GM21529 (cell line): ENCODE measurements around the gene TEX13B.

ENCODE experiments used
- ATAC-seq: cut with Tn5 transposase; IDR thresholded peaks from one replicate; pipeline ENCODE4 v1.9.1; 2021; ENCODE audit not compliant: unreplicated experiment

TEX13B gene

DNA sequence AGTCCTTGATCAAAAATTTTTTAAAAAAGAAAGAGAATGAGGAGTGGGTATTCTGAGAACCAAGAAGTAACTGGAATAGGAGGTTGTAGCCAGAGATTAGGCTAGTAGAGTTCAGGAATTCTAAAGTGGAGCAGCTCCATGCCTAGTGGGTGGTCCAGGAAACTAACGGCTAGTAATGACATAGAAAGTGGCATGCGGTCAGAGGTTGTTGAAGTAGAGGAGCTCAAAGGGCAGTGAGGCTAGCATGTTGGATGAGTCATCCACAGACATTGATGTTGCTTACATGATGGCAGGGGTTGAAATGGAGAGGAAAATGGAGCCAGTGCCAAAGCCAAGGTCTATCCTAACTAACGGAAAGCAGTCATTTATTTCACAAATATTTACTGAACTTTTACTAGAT is 42.1 kb downstream of the TEX13B start:
- ATAC-seq, result no peak

DNA sequence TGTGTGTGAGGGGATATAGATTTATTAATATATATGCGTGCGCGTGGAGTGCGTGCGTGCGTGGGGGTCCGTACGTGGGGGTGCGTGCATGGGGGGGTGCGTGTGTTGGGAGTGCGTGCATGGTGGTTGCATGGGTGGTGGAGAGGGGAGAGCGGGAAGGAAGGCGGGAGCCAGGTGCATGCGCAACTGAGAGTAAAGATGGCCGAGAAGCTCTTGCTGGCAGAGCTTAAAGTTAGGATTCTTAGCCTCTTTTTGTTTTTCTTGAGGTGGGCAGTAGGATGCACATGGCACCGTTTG is 45.8 kb downstream of the TEX13B start:
- no peak for ATAC-seq

DNA sequence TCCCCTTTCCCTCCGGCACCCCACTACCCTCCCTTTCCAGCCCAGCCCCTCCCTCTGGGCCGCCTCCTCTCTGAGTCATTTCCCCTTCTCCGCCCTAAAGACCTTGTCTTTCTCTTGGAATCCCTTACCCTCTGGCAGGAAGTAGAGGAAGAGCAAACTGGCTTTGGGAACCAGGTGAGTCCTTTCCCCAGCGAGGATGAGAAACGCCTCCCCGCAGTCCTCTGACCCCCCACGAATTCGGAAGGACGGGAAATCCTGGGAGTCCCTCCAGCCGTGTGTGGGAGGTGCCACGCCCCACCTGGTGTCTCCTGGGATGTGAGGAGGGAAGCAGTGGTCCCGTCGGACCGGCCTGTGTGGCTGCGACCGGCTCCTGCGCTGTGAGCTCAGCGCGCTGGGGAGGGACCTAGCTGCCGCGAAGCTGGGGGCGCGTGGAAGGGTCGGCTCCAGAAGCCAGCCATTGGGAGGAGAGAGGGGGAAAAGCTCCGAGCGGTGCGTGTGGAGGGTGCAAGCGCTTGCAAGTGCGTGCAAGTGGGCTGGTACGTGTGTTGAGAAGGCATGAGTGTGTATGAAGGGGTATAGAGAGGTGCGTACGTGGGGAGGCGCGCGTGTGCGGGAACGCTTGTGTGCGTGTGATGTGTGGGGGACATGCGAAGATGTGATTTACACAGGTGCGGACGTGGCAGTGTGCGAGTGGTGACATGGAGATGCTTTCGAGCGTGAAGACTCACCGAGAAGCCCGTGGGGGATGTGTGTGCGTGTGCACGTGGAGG is 46.3 kb downstream of the TEX13B start:
- ATAC-seq, result no peak

DNA sequence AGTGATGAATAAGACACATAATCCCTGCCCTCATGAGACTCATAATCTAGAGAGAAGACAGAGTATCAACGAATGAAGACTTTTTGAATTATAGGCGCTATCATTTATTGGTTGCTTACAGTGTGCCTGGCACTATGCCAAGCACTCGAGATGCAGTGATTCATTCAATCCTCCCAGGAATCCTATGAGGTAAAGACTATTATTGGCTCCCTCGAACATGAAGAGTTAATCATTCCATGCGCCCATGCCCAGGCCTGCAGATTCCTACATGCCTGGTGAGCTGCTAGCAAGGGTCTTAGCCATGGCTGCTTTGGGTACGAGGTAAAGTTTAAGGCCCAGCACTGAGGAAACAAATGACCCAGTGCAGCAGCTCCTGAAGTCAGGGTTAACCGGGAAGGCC is 47.0 kb downstream of the TEX13B start:
- ATAC-seq, result no peak

DNA sequence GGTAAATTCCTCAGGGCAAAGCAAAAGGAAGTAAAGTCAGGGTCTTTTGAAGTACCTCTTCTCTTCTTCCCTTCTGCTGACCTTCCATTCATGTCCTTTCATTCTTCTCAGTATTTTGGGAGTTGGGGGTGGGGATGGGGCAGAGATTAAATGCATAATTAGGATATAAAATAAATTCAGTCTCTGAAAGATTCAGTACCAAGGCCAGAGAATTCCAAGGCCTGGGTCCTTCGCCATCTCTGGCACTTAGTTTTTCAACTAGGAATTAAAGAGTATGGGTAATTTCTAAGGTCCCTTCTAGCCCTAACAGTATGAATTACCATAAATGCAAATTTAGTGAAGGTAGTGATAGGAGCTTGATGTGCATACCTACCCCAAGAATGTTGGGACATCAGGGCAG is 47.9 kb downstream of the TEX13B start:
- ATAC-seq, result no peak
